A549 treated with CpdA at 1 μM for 4 hours (cell line): ENCODE measurements around the gene FOXL2. TPM values are rescaled to one million over a fixed set of nuclear protein-coding genes. Genes with fewer than 3 reads are reported as not detected.

ENCODE experiments used
- total RNA-seq: library from RNA; stranded (reverse); fragments of 200-300 nt; extraction: Qiagen RNA extraction; gene quantifications from 5 replicates; pipeline ENCODE4 v1.2.3, GENCODE V29; 2022; ENCODE audit warnings: low read depth

The FOXL2 gene
- 3.3 to 4.9 TPM (median 4.5 TPM) in 5 replicates for total RNA-seq

GRCh38 chr3:138946663-138947494 lies at the start of gene FOXL2, which contains the start of gene FOXL2NB:
TSS of gene FOXL2 (minus strand) at chr3:138947137. CDS start at chr3:138946722, 415 bp downstream.
TSS of gene FOXL2NB (plus strand) at chr3:138947217. CDS start at chr3:138947365, 148 bp downstream.

Other genes starting within 250 kb of the FOXL2 start
- 15.7 to 21.1 TPM (median 18.7 TPM) in 5 replicates for gene PIK3CB, start 112.2 kb downstream of the FOXL2 start, total RNA-seq
- gene FOXL2NB, start 80 bp upstream of the FOXL2 start, total RNA-seq: 0.80 to 1.6 TPM (median 1.2 TPM) in 5 replicates
- not detected in 5 replicates for gene PRR23A, start 59.1 kb upstream of the FOXL2 start, total RNA-seq
- not detected in 5 replicates for gene PRR23B, start 73.8 kb upstream of the FOXL2 start, total RNA-seq
- gene PRR23C, start 97.8 kb upstream of the FOXL2 start, total RNA-seq: not detected in 5 replicates